WTC11 (cell line): ENCODE measurements around the gene SUPT5H. TPM values are rescaled to one million over a fixed set of nuclear protein-coding genes. Genes with fewer than 3 reads are reported as not detected.

ENCODE experiments used
- ATAC-seq: fragments of 200-7000 bp; cut with Tn5 transposase; 2 replicates; pipeline ENCODE4 v1.10.0; 2021; ENCODE audit warnings: mild to moderate bottlenecking, moderate library complexity
- CTCF ChIA-PET: fragments of 300-600 bp; sonication (Branson Sonifier 250); formaldehyde crosslinking; loops from one replicate; lab custom pipeline; 2021; ENCODE audit warnings: antibody characterized with exemption; lab: Charles Lee
- POLR2A ChIA-PET: fragments of 350-600 bp; sonication (Branson Sonifier 250); formaldehyde crosslinking; loops from one replicate; lab custom pipeline; 2021; ENCODE audit warnings: antibody characterized with exemption; lab: Charles Lee
- DNase-seq: peaks from one replicate; pipeline ENCODE4 v3.0.0; 2021; ENCODE audit warnings: low spot score
- H3K27ac Mint-ChIP-seq: 2 replicates; pipeline ENCODE4 v1.8.0; 2021; ENCODE audit warnings: mixed read lengths
- H3K27me3 Mint-ChIP-seq: 2 replicates; pipeline ENCODE4 v1.8.0; 2021; ENCODE audit warnings: low read depth, mild to moderate bottlenecking, moderate library complexity, mixed read lengths
- H3K36me3 Mint-ChIP-seq: 2 replicates; pipeline ENCODE4 v1.8.0; 2021; ENCODE audit warnings: mixed read lengths
- H3K4me1 Mint-ChIP-seq: 2 replicates; pipeline ENCODE4 v1.8.0; 2022; ENCODE audit warnings: mixed read lengths
- H3K4me3 Mint-ChIP-seq: 2 replicates; pipeline ENCODE4 v1.8.0; 2021; ENCODE audit warnings: mild to moderate bottlenecking, moderate library complexity, mixed read lengths
- H3K9me3 Mint-ChIP-seq: 2 replicates; pipeline ENCODE4 v1.8.0; 2021; ENCODE audit warnings: mixed read lengths
- CREB1 ChIP-seq: sonication (generic); formaldehyde crosslinking; IDR thresholded peaks from 2 replicates; pipeline ENCODE4 v1.8.0; 2023; ENCODE audit warnings: mild to moderate bottlenecking, missing genetic modification reagents
- ELF4 ChIP-seq: sonication (generic); formaldehyde crosslinking; IDR thresholded peaks from 2 replicates; pipeline ENCODE4 v1.8.1; 2022; ENCODE audit warnings: low read depth, mild to moderate bottlenecking, moderate library complexity, missing genetic modification reagents
- ESRRA ChIP-seq: sonication (generic); formaldehyde crosslinking; IDR thresholded peaks from 2 replicates; pipeline ENCODE4 v1.8.1; 2022; ENCODE audit warnings: mild to moderate bottlenecking, missing genetic modification reagents, borderline replicate concordance
- FOXP4 ChIP-seq: sonication (generic); formaldehyde crosslinking; IDR thresholded peaks from 2 replicates; pipeline ENCODE4 v1.8.0; 2022; ENCODE audit warnings: mild to moderate bottlenecking, missing genetic modification reagents
- GTF2I ChIP-seq: fragments of 250-450 bp; sonication (Bioruptor Pico); conservative IDR thresholded peaks from 2 replicates; pipeline ENCODE4 v1.4.0; 2021; ENCODE audit warnings: mild to moderate bottlenecking
- IRF2 ChIP-seq: sonication (generic); formaldehyde crosslinking; IDR thresholded peaks from 2 replicates; pipeline ENCODE4 v1.8.0; 2022; ENCODE audit warnings: low read depth, missing genetic modification reagents, borderline replicate concordance
- MAX ChIP-seq: sonication (generic); formaldehyde crosslinking; IDR thresholded peaks from 2 replicates; pipeline ENCODE4 v1.8.0; 2022; ENCODE audit warnings: mild to moderate bottlenecking, missing genetic modification reagents
- NR2C2 ChIP-seq: sonication (generic); formaldehyde crosslinking; IDR thresholded peaks from 2 replicates; pipeline ENCODE4 v1.8.0; 2022; ENCODE audit warnings: mild to moderate bottlenecking, missing genetic modification reagents
- PREB ChIP-seq: sonication (generic); formaldehyde crosslinking; IDR thresholded peaks from 2 replicates; pipeline ENCODE4 v1.8.1; 2022; ENCODE audit warnings: mild to moderate bottlenecking, missing genetic modification reagents, moderate library complexity, borderline replicate concordance
- RELA ChIP-seq: sonication (generic); formaldehyde crosslinking; IDR thresholded peaks from 2 replicates; pipeline ENCODE4 v1.8.1; 2022; ENCODE audit warnings: missing genetic modification reagents, mild to moderate bottlenecking, borderline replicate concordance
- RORB ChIP-seq: fragments of 250-450 bp; sonication (Bioruptor Pico); IDR thresholded peaks from 2 replicates; pipeline ENCODE4 v1.9.0; 2021; ENCODE audit warnings: mild to moderate bottlenecking
- SMAD4 ChIP-seq: sonication (generic); formaldehyde crosslinking; IDR thresholded peaks from 2 replicates; pipeline ENCODE4 v1.8.0; 2022; ENCODE audit warnings: mild to moderate bottlenecking, missing genetic modification reagents
- SP1 ChIP-seq: sonication (generic); formaldehyde crosslinking; conservative IDR thresholded peaks from 2 replicates; pipeline ENCODE4 v1.8.1; 2022; ENCODE audit warnings: missing genetic modification reagents
- TEAD4 ChIP-seq: sonication (generic); formaldehyde crosslinking; IDR thresholded peaks from 2 replicates; pipeline ENCODE4 v1.8.0; 2022; ENCODE audit warnings: mild to moderate bottlenecking, missing genetic modification reagents
- TP53 ChIP-seq: sonication (generic); formaldehyde crosslinking; IDR thresholded peaks from 2 replicates; pipeline ENCODE4 v1.8.1; 2023; ENCODE audit warnings: mild to moderate bottlenecking, missing genetic modification reagents
- USF1 ChIP-seq: sonication (generic); formaldehyde crosslinking; IDR thresholded peaks from 2 replicates; pipeline ENCODE4 v1.8.0; 2022; ENCODE audit warnings: mild to moderate bottlenecking, missing genetic modification reagents
- ZNF121 ChIP-seq: sonication (generic); formaldehyde crosslinking; IDR thresholded peaks from 2 replicates; pipeline ENCODE4 v1.8.0; 2023; ENCODE audit warnings: missing genetic modification reagents
- ZNF138 ChIP-seq: sonication (generic); formaldehyde crosslinking; conservative IDR thresholded peaks from 2 replicates; pipeline ENCODE4 v1.8.1; 2022; ENCODE audit warnings: mild to moderate bottlenecking, moderate library complexity, missing genetic modification reagents
- ZNF317 ChIP-seq: sonication (generic); formaldehyde crosslinking; IDR thresholded peaks from 2 replicates; pipeline ENCODE4 v1.8.1; 2023; ENCODE audit warnings: low read depth, mild to moderate bottlenecking, moderate library complexity, missing genetic modification reagents, borderline replicate concordance
- ZNF396 ChIP-seq: fragments of 250-450 bp; sonication (Bioruptor Pico); IDR thresholded peaks from 2 replicates; pipeline ENCODE4 v1.8.0; 2021; ENCODE audit warnings: mild to moderate bottlenecking, moderate library complexity, borderline replicate concordance
- ZNF423 ChIP-seq: fragments of 250-450 bp; sonication (Bioruptor Pico); IDR thresholded peaks from 2 replicates; pipeline ENCODE4 v2.1.2; 2022; ENCODE audit warnings: mild to moderate bottlenecking, moderate library complexity
- ZNF425 ChIP-seq: fragments of 250-450 bp; sonication (Bioruptor Pico); conservative IDR thresholded peaks from 2 replicates; pipeline ENCODE4 v1.9.0; 2021; ENCODE audit warnings: mild to moderate bottlenecking
- ZSCAN18 ChIP-seq: fragments of 250-450 bp; sonication (Bioruptor Pico); IDR thresholded peaks from 2 replicates; pipeline ENCODE4 v2.1.2; 2022; ENCODE audit warnings: mild to moderate bottlenecking, moderate library complexity
- total RNA-seq: library from RNA; stranded (reverse); gene quantifications from 3 replicates; pipeline ENCODE4 v1.2.3, GENCODE V29; 2021

Gene SUPT5H
- total RNA-seq, 1 experiment from 2014 or later, result 135 TPM

GRCh38 chr19:39400061-39400460, 45.3 kb upstream of the SUPT5H start:
- TF ChIP-seq USF1 (CRISPR knock-in tag), result no peak
- TF ChIP-seq ZNF317 (CRISPR knock-in tag), result no peak
- no peak for TF ChIP-seq ZNF396
- no peak for TF ChIP-seq CREB1 (CRISPR knock-in tag)
- no peak for TF ChIP-seq NR2C2
- TF ChIP-seq SMAD4, result no peak
- no peak for TF ChIP-seq ZNF423
- TF ChIP-seq TP53 (CRISPR knock-in tag), result no peak
- no peak for TF ChIP-seq RORB (CRISPR knock-in tag)
- no peak for TF ChIP-seq ZNF138 (CRISPR knock-in tag)
- TF ChIP-seq IRF2 (CRISPR knock-in tag), result no peak
- no peak for TF ChIP-seq MAX
- TF ChIP-seq ZNF121 (CRISPR knock-in tag), result no peak
- TF ChIP-seq FOXP4, result no peak
- no peak for TF ChIP-seq GTF2I (CRISPR knock-in tag)
- TF ChIP-seq ZNF425 (CRISPR knock-in tag), result no peak
- TF ChIP-seq SP1, result no peak
- Mint-ChIP-seq H3K27ac (no peak overlapping the region), H3K4me3 (no peak overlapping the region), H3K9me3 (no peaks in the 10 kb centered on the region), H3K4me1 (peaks cover 34% of the 10 kb centered on the region), H3K27me3 (no peaks in the 10 kb centered on the region), H3K36me3 (peaks cover 10% of the 10 kb centered on the region)
- ATAC-seq, result no peak
- ChIA-PET CTCF (interaction anchor here (1.8 to 2.4 kb wide), 3 partner anchors 9 to 74 kb away, joined by 4 to 12 read pairs (median 9); partner anchors contain the start of genes MED29, PAF1 and PLEKHG2), POLR2A (interaction anchor here (1.3 kb wide), 1 partner anchor 20 kb away, joined by 4 read pairs; no protein-coding TSS in a partner anchor)
- no peak for DNase-seq

GRCh38 chr19:39401070-39401548, 44.3 kb upstream of the SUPT5H start:
- peak overlapping the region; percentile 81 for H3K27ac Mint-ChIP-seq
- ATAC-seq (no peak), DNase-seq (no peak)
- ChIA-PET CTCF (interaction anchor here (1.8 to 2.4 kb wide), 3 partner anchors 10 to 73 kb away, joined by 4 to 12 read pairs (median 9); partner anchors contain the start of genes MED29, PAF1 and PLEKHG2), POLR2A (interaction anchor here (1.1 to 3.5 kb wide), 4 partner anchors 10 to 31 kb away, joined by 3 to 25 read pairs (median 6); partner anchors contain the start of genes MED29 and PAF1)
- TF ChIP-seq RORB (CRISPR knock-in tag), result no peak
- no peak for TF ChIP-seq ELF4 (CRISPR knock-in tag)
- no peak for TF ChIP-seq ESRRA (CRISPR knock-in tag)
- TF ChIP-seq ZNF396, result no peak
- no peak for TF ChIP-seq ZSCAN18 (CRISPR knock-in tag)
- TF ChIP-seq TEAD4 (CRISPR knock-in tag), result no peak
- no peak for TF ChIP-seq RELA (CRISPR knock-in tag)
- TF ChIP-seq PREB (CRISPR knock-in tag), result no peak
- TF ChIP-seq TP53 (CRISPR knock-in tag), result no peak
- H3K36me3 Mint-ChIP-seq, result peaks cover 2% of the 10 kb centered on the region; the same call in 1 of the 2 replicates
- peaks cover 42% of the 10 kb centered on the region for H3K4me1 Mint-ChIP-seq
- H3K27me3 Mint-ChIP-seq, result no peaks in the 10 kb centered on the region
- H3K4me3 Mint-ChIP-seq, result no peak overlapping the region; the same call in 1 of the 2 replicates
- no peaks in the 10 kb centered on the region for H3K9me3 Mint-ChIP-seq
